SH-SY5Y (cell line): ENCODE results near the gene CTBP1.

Experiments used
- GATA2 ChIP-seq: IDR thresholded peaks from 2 replicates; pipeline ENCODE4 v1.6.1; 2011; ENCODE audit warnings: mild to moderate bottlenecking, low read depth, low read length
- GATA3 ChIP-seq: IDR thresholded peaks from 2 replicates; pipeline ENCODE4 v1.6.1; 2011; ENCODE audit warnings: low read depth, mild to moderate bottlenecking, low read length, moderate library complexity

CTBP1 gene

GRCh38 chr4:1266881-1267763, 18.2 kb upstream of the CTBP1 start:
- TF ChIP-seq GATA2, result no peak

- TF ChIP-seq GATA2, result no peak
- no peak for TF ChIP-seq GATA3
Observed at GRCh38 chr4:1265351-1265750, 16.4 kb upstream of the CTBP1 start.

- TF ChIP-seq GATA2 (no peak), GATA3 (no peak)
Observed at GRCh38 chr4:1264942-1265341, 16.0 kb upstream of the CTBP1 start.

GRCh38 chr4:1261107-1261928, 12.4 kb upstream of the CTBP1 start:
- no peak for TF ChIP-seq GATA3
- TF ChIP-seq GATA2, result no peak

- TF ChIP-seq GATA2 (no peak), GATA3 (no peak)
Observed at GRCh38 chr4:1260418-1261106, 11.6 kb upstream of the CTBP1 start.

- TF ChIP-seq GATA3 (no peak), GATA2 (no peak)
Observed at GRCh38 chr4:1259966-1260365, 11.0 kb upstream of the CTBP1 start.

GRCh38 chr4:1258457-1258856, 9.5 kb upstream of the CTBP1 start:
- TF ChIP-seq GATA3, result no peak
- TF ChIP-seq GATA2, result no peak

- TF ChIP-seq GATA2, result no peak
- TF ChIP-seq GATA3, result no peak
Observed at GRCh38 chr4:1255699-1256098, 6.8 kb upstream of the CTBP1 start.

GRCh38 chr4:1255151-1255550, 6.2 kb upstream of the CTBP1 start:
- TF ChIP-seq GATA3 (no peak), GATA2 (no peak)

GRCh38 chr4:1253831-1254230, 4.9 kb upstream of the CTBP1 start:
- no peak for TF ChIP-seq GATA3

- TF ChIP-seq GATA3, result no peak
- no peak for TF ChIP-seq GATA2
Observed at GRCh38 chr4:1252928-1253492, 4.1 kb upstream of the CTBP1 start.

- no peak for TF ChIP-seq GATA3
- no peak for TF ChIP-seq GATA2
Observed at GRCh38 chr4:1251773-1252066, 2.8 kb upstream of the CTBP1 start.

- no peak for TF ChIP-seq GATA2
- TF ChIP-seq GATA3, result no peak
Observed at GRCh38 chr4:1250921-1251772, 2.2 kb upstream of the CTBP1 start.

GRCh38 chr4:1250527-1250812, 1.5 kb upstream of the CTBP1 start:
- TF ChIP-seq GATA2, result no peak
- TF ChIP-seq GATA3, result no peak
